Stimulated activated naive CD8-positive, alpha-beta T cell treated with anti-CD3 and anti-CD28 coated beads, Interleukin-15, Interleukin-2, amounts not matched to agents 100 ng/mL and 50 ng/mL, for 24 hours (primary cell): ENCODE measurements around the gene DMGDH.
A peak's percentile ranks its signal among the peaks of the same experiment; 100 is the strongest.

Experiments
- H3K27ac Mint-ChIP-seq: one replicate; pipeline ENCODE4 v1.8.0; 2021; ENCODE audit warnings: mild to moderate bottlenecking, mixed read lengths
- H3K27me3 Mint-ChIP-seq: one replicate; pipeline ENCODE4 v1.8.0; 2021; ENCODE audit warnings: mixed read lengths
- H3K36me3 Mint-ChIP-seq: one replicate; pipeline ENCODE4 v1.8.0; 2021; ENCODE audit warnings: low read depth, mixed read lengths
- H3K4me1 Mint-ChIP-seq: one replicate; pipeline ENCODE4 v1.8.0; 2021; ENCODE audit warnings: low read depth, mixed read lengths
- H3K4me3 Mint-ChIP-seq: one replicate; pipeline ENCODE4 v1.8.0; 2021; ENCODE audit warnings: mild to moderate bottlenecking, mixed read lengths
- H3K9me3 Mint-ChIP-seq: one replicate; pipeline ENCODE4 v1.8.0; 2021; ENCODE audit warnings: mixed read lengths

DMGDH gene

GRCh38 chr5:79007872-79008271 is 61.6 kb downstream of the DMGDH start:
- Mint-ChIP-seq H3K4me1 (no peaks in the 10 kb centered on the region), H3K27me3 (peaks cover 21% of the 10 kb centered on the region), H3K4me3 (no peak overlapping the region), H3K9me3 (peaks cover 1% of the 10 kb centered on the region), H3K36me3 (peaks cover under 1% of the 10 kb centered on the region), H3K27ac (no peak overlapping the region)

- Mint-ChIP-seq H3K4me3 (no peak overlapping the region), H3K36me3 (no peaks in the 10 kb centered on the region), H3K4me1 (no peaks in the 10 kb centered on the region), H3K27ac (no peak overlapping the region), H3K27me3 (peaks cover 21% of the 10 kb centered on the region), H3K9me3 (no peaks in the 10 kb centered on the region)
Observed at GRCh38 chr5:79005936-79006631, 63.4 kb downstream of the DMGDH start.

GRCh38 chr5:79005151-79005550 is 64.3 kb downstream of the DMGDH start:
- Mint-ChIP-seq H3K4me1 (no peaks in the 10 kb centered on the region), H3K27me3 (peaks cover 21% of the 10 kb centered on the region), H3K4me3 (no peak overlapping the region), H3K9me3 (no peaks in the 10 kb centered on the region), H3K36me3 (no peaks in the 10 kb centered on the region), H3K27ac (no peak overlapping the region)

GRCh38 chr5:79002374-79002773 is 67.1 kb downstream of the DMGDH start:
- Mint-ChIP-seq H3K27me3 (peaks cover 27% of the 10 kb centered on the region), H3K4me1 (no peaks in the 10 kb centered on the region), H3K4me3 (no peak overlapping the region), H3K27ac (no peak overlapping the region), H3K9me3 (no peaks in the 10 kb centered on the region), H3K36me3 (no peaks in the 10 kb centered on the region)

GRCh38 chr5:79001471-79001870 is 68.0 kb downstream of the DMGDH start:
- peaks cover 23% of the 10 kb centered on the region for H3K27me3 Mint-ChIP-seq

GRCh38 chr5:78997090-78997489 is 72.4 kb downstream of the DMGDH start:
- Mint-ChIP-seq H3K27me3 (peaks cover 10% of the 10 kb centered on the region), H3K4me1 (peaks cover 19% of the 10 kb centered on the region), H3K9me3 (peaks cover 4% of the 10 kb centered on the region), H3K4me3 (no peak overlapping the region), H3K27ac (no peak overlapping the region), H3K36me3 (no peaks in the 10 kb centered on the region)

More at GRCh38 chr5:79001471-79001870, 68.0 kb downstream of the DMGDH start:
- Mint-ChIP-seq H3K4me1 (no peaks in the 10 kb centered on the region), H3K36me3 (no peaks in the 10 kb centered on the region), H3K9me3 (no peaks in the 10 kb centered on the region), H3K4me3 (no peak overlapping the region), H3K27ac (no peak overlapping the region)

GRCh38 chr5:78995521-78996007 is 73.9 kb downstream of the DMGDH start:
- Mint-ChIP-seq H3K9me3 (peaks cover 4% of the 10 kb centered on the region), H3K27ac (no peak overlapping the region), H3K36me3 (no peaks in the 10 kb centered on the region), H3K4me3 (no peak overlapping the region), H3K27me3 (peaks cover 10% of the 10 kb centered on the region), H3K4me1 (peaks cover 19% of the 10 kb centered on the region)

GRCh38 chr5:78993165-78993564 is 76.3 kb downstream of the DMGDH start:
- no peaks in the 10 kb centered on the region for H3K36me3 Mint-ChIP-seq
- H3K27me3 Mint-ChIP-seq: peaks cover 5% of the 10 kb centered on the region
- peaks cover 25% of the 10 kb centered on the region for H3K4me1 Mint-ChIP-seq
- no peak overlapping the region for H3K4me3 Mint-ChIP-seq
- H3K9me3 Mint-ChIP-seq: peaks cover 4% of the 10 kb centered on the region
- H3K27ac Mint-ChIP-seq: peak overlapping the region; percentile 14

- Mint-ChIP-seq H3K9me3 (peaks cover 4% of the 10 kb centered on the region), H3K4me3 (no peak overlapping the region), H3K27me3 (peaks cover 5% of the 10 kb centered on the region), H3K4me1 (peaks cover 25% of the 10 kb centered on the region), H3K36me3 (no peaks in the 10 kb centered on the region), H3K27ac (no peak overlapping the region)
Observed at GRCh38 chr5:78992146-78992545, 77.3 kb downstream of the DMGDH start.

GRCh38 chr5:78989080-78989479 is 80.4 kb downstream of the DMGDH start:
- Mint-ChIP-seq H3K4me3 (no peak overlapping the region), H3K27ac (no peak overlapping the region), H3K4me1 (peaks cover 37% of the 10 kb centered on the region), H3K9me3 (no peaks in the 10 kb centered on the region), H3K27me3 (no peaks in the 10 kb centered on the region), H3K36me3 (no peaks in the 10 kb centered on the region)

GRCh38 chr5:78985725-78986223 is 83.7 kb downstream of the DMGDH start:
- no peaks in the 10 kb centered on the region for H3K9me3 Mint-ChIP-seq

GRCh38 chr5:78985116-78985724 is 84.3 kb downstream of the DMGDH start, which contains the start of gene ARSB:
Gene ARSB, minus strand, starts transcription at chr5:78985310. Its CDS starts 62 bp downstream, at chr5:78985248.
- Mint-ChIP-seq H3K27ac (peak within 1 kb of the TSS; percentile 97), H3K4me3 (peak within 1 kb of the TSS; percentile 93), H3K36me3 (no peaks in the 10 kb centered on the region), H3K27me3 (no peaks in the 10 kb centered on the region), H3K4me1 (peaks cover 50% of the 10 kb centered on the region), H3K9me3 (no peaks in the 10 kb centered on the region)

More at GRCh38 chr5:78985725-78986223, 83.7 kb downstream of the DMGDH start:
- Mint-ChIP-seq H3K36me3 (no peaks in the 10 kb centered on the region), H3K27ac (peak overlapping the region; percentile 97), H3K4me3 (peak overlapping the region; percentile 90), H3K27me3 (no peaks in the 10 kb centered on the region), H3K4me1 (peaks cover 46% of the 10 kb centered on the region)

- peak overlapping the region; percentile 88 for H3K27ac Mint-ChIP-seq
- H3K36me3 Mint-ChIP-seq: no peaks in the 10 kb centered on the region
- no peaks in the 10 kb centered on the region for H3K27me3 Mint-ChIP-seq
- H3K4me3 Mint-ChIP-seq: peak overlapping the region; percentile 93
- no peaks in the 10 kb centered on the region for H3K9me3 Mint-ChIP-seq
- peaks cover 56% of the 10 kb centered on the region for H3K4me1 Mint-ChIP-seq
Observed at GRCh38 chr5:78984439-78985115, 84.9 kb downstream of the DMGDH start.

GRCh38 chr5:78983601-78984438 is 85.7 kb downstream of the DMGDH start:
- peak overlapping the region; percentile 88 for H3K27ac Mint-ChIP-seq
- peaks cover 64% of the 10 kb centered on the region for H3K4me1 Mint-ChIP-seq
- no peaks in the 10 kb centered on the region for H3K9me3 Mint-ChIP-seq
- no peaks in the 10 kb centered on the region for H3K36me3 Mint-ChIP-seq
- H3K4me3 Mint-ChIP-seq: peak overlapping the region; percentile 93
- H3K27me3 Mint-ChIP-seq: no peaks in the 10 kb centered on the region
